HG02759 (cell line): ENCODE measurements around the gene KCNJ6.
"Not testable (repeated sequence)": the region's sequence is repeated elsewhere in the genome, so short reads cannot be mapped to it uniquely, and the experiment has no call there.

Source experiments
- ATAC-seq: cut with Tn5 transposase; IDR thresholded peaks from one replicate; pipeline ENCODE4 v1.9.1; 2021; ENCODE audit warnings: mild to moderate bottlenecking, moderate library complexity; ENCODE audit not compliant: unreplicated experiment

Gene KCNJ6

DNA sequence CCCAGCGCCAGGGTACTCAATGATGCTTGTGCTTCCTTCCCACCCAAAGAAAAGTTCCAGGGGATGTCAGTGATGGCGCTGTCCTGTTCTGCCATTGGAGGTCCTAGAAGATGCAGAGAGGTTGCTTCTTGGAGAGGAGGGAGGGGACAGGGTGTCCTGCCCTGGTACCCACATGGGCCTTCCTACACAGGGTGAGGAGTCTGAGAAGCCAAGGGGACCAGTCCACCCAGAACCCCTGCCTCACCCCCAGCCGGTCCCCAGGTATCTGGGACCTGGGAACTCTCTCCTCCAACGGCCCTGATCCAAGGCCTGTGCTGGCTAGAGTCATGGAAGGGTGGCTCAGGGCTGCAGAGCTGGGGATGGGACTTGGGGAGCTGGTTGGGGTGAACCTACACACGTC is 259.4 kb downstream of the KCNJ6 start:
- no peak for ATAC-seq

GRCh38 chr21:37655611-37656300 is 260.5 kb downstream of the KCNJ6 start:
- no peak for ATAC-seq

GRCh38 chr21:37654596-37654995 is 261.7 kb downstream of the KCNJ6 start:
- ATAC-seq, result no peak

DNA sequence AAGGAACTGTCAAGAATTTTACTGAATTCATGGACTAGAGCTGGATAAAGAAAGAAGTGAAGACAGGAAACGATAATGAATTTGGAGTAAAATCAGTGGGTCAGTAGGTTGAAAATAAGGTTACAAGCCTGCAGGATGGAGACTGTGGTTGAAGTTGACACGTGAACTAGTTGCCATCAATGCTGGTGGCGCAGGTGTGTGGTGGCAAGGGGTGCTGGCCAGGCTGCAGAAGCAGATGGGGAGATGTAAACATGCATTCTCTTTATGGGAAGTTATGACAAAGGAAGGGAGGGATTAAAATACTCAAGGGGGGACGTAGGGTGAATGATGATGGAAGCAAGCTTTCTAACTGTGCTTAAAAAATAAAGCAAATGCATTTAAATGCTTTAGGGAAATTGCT is 263.1 kb downstream of the KCNJ6 start:
- no peak for ATAC-seq

- no peak for ATAC-seq
Observed at GRCh38 chr21:37647781-37648180, 268.5 kb downstream of the KCNJ6 start.

- ATAC-seq, result not testable (repeated sequence)
Observed at GRCh38 chr21:37646761-37647160, 269.5 kb downstream of the KCNJ6 start.

DNA sequence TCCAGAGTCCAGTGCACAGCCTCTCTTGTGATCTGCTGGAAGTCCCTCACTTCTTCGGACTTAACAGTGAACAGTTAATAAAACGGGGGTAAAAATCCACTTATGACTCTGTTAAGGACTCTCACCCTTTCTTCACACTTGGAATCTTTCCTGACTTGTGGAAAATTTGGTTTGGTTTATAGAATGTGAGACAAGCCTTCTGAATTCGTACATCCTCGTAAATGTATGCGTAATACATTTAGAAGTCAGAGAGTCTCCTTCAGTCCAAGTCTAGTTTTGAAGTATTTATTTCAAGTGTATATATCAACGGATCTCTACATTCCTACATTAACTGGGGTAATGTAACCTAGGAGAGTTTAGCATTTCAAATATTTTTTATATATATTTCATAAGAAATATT is 270.4 kb downstream of the KCNJ6 start:
- ATAC-seq, result no peak

GRCh38 chr21:37644636-37645035 is 271.6 kb downstream of the KCNJ6 start:
- no peak for ATAC-seq

DNA sequence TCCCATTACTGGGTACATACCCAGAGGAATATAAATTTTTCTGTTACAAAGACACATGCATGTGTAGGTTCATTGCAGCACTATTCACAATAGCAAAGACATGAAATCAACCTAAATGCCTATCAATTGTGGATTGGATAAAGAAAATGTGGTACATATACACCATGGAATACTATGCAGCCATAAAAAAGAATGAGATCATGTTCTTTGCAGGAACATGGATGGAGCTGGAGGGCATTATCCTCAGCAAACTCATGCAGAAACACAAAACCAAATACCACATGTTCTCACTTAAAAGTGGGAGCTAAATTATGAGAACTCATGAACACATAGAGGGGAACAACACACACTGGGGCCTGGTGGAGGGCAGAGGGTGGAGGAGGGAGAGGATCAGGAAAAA is 272.4 kb downstream of the KCNJ6 start:
- ATAC-seq, result not testable (repeated sequence)

DNA sequence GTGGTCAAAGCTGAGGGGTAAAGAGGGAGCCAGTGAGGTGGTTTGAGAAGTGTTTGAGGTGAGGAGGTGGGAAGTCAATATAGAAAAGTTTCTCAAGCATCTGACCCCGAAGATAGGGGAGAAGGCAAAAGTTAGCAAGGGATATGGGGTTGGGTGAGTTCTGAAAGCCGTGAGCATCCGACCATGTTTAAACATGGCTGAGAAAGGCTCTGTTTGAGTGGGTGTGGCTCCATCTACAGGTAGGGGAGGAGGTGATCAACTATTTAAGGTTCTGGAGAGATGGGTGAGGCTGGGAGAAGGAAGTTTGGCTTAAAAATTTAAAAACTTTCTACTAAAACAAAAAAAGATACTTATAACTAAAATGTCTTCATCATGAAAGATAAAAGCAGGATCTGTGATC is 273.8 kb downstream of the KCNJ6 start:
- no peak for ATAC-seq

GRCh38 chr21:37639756-37640155 is 276.5 kb downstream of the KCNJ6 start:
- ATAC-seq, result no peak

GRCh38 chr21:37636152-37636860 is 280.0 kb downstream of the KCNJ6 start:
- ATAC-seq, result no peak

DNA sequence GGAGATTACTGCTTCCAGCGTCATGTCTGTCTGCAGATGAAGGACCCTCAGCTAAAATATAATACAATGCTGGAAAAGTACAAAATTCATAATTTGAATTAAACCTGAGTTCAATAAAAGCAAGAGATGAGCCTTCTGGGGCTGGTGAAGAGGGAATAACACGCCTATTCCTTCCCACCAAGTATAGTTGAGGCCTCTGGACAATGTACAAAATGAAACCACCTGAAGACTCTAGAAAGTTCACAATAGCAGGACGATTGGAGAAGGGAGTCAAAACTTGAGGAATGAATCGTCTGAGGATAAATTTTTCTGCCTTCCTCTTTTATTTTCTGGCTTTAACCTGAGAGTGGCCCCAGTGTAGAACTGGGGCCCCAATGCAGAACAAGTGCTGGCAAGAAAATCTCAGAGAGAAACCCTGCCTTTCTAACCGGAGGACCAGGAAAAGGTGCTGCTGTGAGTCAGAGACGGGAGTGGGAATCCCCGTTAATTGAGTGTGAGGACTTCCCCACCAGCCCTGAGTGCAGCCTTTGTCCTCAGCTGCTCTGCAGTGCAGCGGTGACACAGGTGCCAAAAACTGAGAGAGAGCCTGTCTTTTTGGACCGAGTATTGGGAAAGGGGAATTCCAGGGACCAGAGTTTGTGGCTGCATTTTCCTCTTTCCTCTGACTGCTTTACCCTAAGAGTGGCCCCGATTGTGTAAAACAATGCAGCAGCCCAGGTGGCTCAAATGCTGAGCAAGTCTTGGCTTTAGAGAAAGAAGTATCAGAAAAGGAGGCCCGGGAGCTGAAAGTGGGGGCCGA is 284.7 kb downstream of the KCNJ6 start:
- ATAC-seq, result peak; percentile 89

GRCh38 chr21:37630872-37631271 is 285.4 kb downstream of the KCNJ6 start:
- no peak for ATAC-seq

DNA sequence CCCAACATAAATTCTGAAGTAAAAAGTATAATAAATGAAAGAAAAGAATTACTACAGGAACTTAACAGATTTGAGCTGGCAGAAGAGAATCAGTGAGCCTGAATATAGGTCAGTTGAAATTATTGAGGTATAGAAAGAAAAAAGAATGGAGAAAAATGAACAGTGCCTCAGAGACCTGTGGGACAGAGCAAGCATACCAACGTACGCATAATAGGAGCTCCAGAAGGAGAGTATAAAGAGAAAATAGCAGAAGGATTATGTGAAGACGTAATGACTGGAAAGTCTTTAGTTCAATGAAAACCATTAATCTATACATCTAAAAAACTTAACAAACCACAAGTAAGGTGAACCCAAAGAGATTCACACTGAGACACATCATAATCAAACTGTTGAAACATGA is 287.9 kb downstream of the KCNJ6 start:
- ATAC-seq, result no peak

GRCh38 chr21:37627561-37627960 is 288.7 kb downstream of the KCNJ6 start:
- ATAC-seq, result no peak

- no peak for ATAC-seq
Observed at GRCh38 chr21:37627074-37627473, 289.2 kb downstream of the KCNJ6 start.

DNA sequence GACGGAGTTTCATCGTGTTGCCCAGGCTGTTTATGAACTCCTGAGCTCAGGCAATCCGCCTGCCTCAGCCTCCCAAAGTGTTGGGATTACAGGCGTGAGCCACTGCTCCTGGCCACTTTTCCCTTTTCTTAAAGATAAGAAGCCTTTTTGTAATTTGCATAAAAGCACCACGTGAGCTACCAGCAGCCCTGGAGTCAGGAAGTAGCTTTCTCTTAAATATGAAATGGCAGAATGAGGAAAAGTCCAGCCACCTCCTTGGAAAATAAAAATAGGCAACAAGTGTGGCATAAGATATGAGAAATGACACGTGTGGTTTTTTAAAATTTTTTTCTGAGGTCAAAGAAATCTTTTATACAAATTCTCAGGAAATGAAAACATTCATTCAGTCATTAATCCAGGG is 289.9 kb downstream of the KCNJ6 start:
- ATAC-seq, result no peak

GRCh38 chr21:37623689-37624088 is 292.6 kb downstream of the KCNJ6 start:
- ATAC-seq, result no peak

DNA sequence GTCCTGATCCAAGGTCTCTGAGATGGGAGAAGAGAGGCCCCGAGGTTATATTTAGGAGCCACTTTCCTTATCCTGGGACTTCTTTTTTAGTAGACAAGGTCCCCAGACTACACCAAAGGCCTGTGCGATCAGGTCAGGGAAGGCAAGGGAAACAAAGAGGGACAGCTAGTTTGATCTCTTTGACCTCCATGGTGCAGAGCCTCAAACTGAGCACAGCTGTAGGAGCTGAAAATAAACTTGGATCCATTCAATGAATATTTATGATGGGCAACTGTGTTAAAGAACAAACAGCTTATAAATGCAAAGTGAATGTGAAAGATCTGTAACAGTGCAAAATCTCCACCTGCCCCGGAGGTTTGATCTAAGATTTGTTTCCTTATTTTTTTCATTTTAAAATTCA is 293.1 kb downstream of the KCNJ6 start:
- ATAC-seq, result no peak

DNA sequence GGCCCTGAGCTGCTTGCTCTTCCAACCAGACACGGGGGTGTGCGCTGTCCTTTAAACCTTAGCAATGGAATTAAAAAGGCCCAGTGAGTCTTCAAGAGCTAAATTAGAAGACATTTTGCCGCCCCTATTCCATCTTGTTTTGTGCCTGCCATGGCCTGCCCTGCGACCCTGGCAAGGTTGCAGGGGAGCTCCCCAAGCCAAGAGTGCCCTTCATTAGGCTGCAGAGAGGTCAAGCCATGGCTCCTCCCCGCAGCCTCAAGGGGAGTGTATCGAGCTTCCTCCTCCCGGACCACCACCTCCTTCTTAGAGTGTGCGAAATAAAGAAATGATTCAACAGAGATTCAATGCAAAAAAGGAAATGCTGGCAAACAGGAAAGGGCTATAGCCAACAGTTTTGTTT is 293.5 kb downstream of the KCNJ6 start:
- no peak for ATAC-seq

DNA sequence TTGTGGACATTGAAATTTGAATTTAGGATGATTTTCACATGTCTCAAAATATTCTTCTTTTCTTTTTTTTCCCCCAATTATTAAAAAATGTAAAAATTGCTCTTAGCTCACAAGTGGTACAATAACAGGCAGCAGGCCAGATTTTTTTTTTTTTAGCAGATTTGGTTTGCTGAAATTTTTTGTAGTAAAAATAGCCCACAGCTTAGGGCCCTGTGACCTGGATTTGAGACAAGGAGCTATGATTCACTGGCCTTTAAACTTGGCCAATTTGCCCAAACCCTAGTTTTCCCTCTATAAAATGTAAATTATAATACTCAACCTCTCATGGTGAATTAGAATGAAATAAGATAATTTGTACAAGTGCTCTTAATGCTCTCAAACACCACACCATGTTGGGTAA is 295.9 kb downstream of the KCNJ6 start:
- no peak for ATAC-seq
